HEK293 (cell line): Measurements from ENCODE around the gene RXYLT1.
A peak's percentile ranks its signal among the peaks of the same experiment; 100 is the strongest.

Source experiments
- CTCF ChIA-PET: fragments of 350-600 bp; formaldehyde crosslinking; extraction: SDS; loops from one replicate; lab custom pipeline; 2021; ENCODE audit warnings: antibody characterized with exemption; lab: Yijun Ruan, JAX
- POLR2A ChIA-PET: fragments of 300-600 bp; formaldehyde crosslinking; extraction: SDS; loops from one replicate; lab custom pipeline; 2020; ENCODE audit warnings: antibody characterized with exemption, inconsistent platforms; lab: Yijun Ruan, JAX
- H3K27ac ChIP-seq: fragments of 200-500 bp; sonication (Bioruptor generic); 2 replicates; pipeline ENCODE4 v1.5.1; 2014; ENCODE audit warnings: low read depth, low read length, control low read depth, inconsistent platforms; ENCODE audit errors: extremely low read depth
- H3K36me3 ChIP-seq, 2 experiments: fragments of 200-500 bp in 1 of 2; sonication (Bioruptor generic) in 1 of 2; 1 replicate in 1 of 2; 2 replicates in 1 of 2; pipeline ENCODE4 v1.5.1; 2014 to 2017; ENCODE audit warnings: inconsistent platforms in 2 of 2, low read length in 2 of 2; ENCODE audit not compliant: control insufficient read depth in 2 of 2, insufficient read depth in 1 of 2
- H3K4me1 ChIP-seq: fragments of 200-500 bp; sonication (Bioruptor generic); 2 replicates; pipeline ENCODE4 v1.5.1; 2014; ENCODE audit warnings: mild to moderate bottlenecking, low read length, inconsistent platforms; ENCODE audit not compliant: control insufficient read depth, insufficient read depth
- H3K4me3 ChIP-seq: 2 replicates; pipeline ENCODE4 v1.5.1; 2011; ENCODE audit warnings: low read depth, mild to moderate bottlenecking, control low read depth, low read length, moderate library complexity
- H3K9me3 ChIP-seq: fragments of 200-500 bp; sonication (Bioruptor generic); 2 replicates; pipeline ENCODE4 v1.5.1; 2014; ENCODE audit warnings: low read depth, low read length, inconsistent platforms; ENCODE audit not compliant: control insufficient read depth, insufficient read depth
- SALL2 ChIP-seq: fragments of 450-650 bp; formaldehyde crosslinking; IDR thresholded peaks from 2 replicates; pipeline ENCODE4 v1.5.0; 2017; ENCODE audit warnings: missing biosample characterization, mild to moderate bottlenecking, missing genetic modification characterization, borderline replicate concordance
- TRIM28 ChIP-seq: IDR thresholded peaks from 2 replicates; pipeline ENCODE4 v1.6.1; 2011; ENCODE audit warnings: low read length, control low read depth, borderline replicate concordance
- ZBTB1 ChIP-seq: fragments of 450-650 bp; formaldehyde crosslinking; IDR thresholded peaks from 2 replicates; pipeline ENCODE4 v1.5.1; 2016; ENCODE audit warnings: missing biosample characterization, missing genetic modification characterization
- ZNF121 ChIP-seq: fragments of 450-650 bp; formaldehyde crosslinking; IDR thresholded peaks from 2 replicates; pipeline ENCODE4 v1.5.1; 2016; ENCODE audit warnings: missing biosample characterization, missing genetic modification characterization
- ZNF223 ChIP-seq: fragments of 450-650 bp; formaldehyde crosslinking; IDR thresholded peaks from 2 replicates; pipeline ENCODE4 v1.5.1; 2016; ENCODE audit warnings: missing biosample characterization, missing genetic modification characterization
- ZNF311 ChIP-seq: fragments of 450-650 bp; formaldehyde crosslinking; IDR thresholded peaks from 2 replicates; pipeline ENCODE4 v1.5.1; 2017; ENCODE audit warnings: missing biosample characterization, missing genetic modification characterization, borderline replicate concordance
- ZNF404 ChIP-seq: fragments of 450-650 bp; formaldehyde crosslinking; IDR thresholded peaks from 2 replicates; pipeline ENCODE4 v1.5.1; 2017; ENCODE audit warnings: missing biosample characterization, missing genetic modification characterization
- ZNF548 ChIP-seq: fragments of 450-650 bp; formaldehyde crosslinking; IDR thresholded peaks from 2 replicates; pipeline ENCODE4 v1.5.1; 2016; ENCODE audit warnings: missing biosample characterization, missing genetic modification characterization
- ZNF623 ChIP-seq: fragments of 450-650 bp; formaldehyde crosslinking; IDR thresholded peaks from 2 replicates; pipeline ENCODE4 v1.5.1; 2016; ENCODE audit warnings: missing biosample characterization, missing genetic modification characterization
- ZNF624 ChIP-seq: fragments of 450-650 bp; formaldehyde crosslinking; IDR thresholded peaks from 2 replicates; pipeline ENCODE4 v1.5.1; 2017; ENCODE audit warnings: missing biosample characterization, missing genetic modification characterization
- ZNF677 ChIP-seq: fragments of 450-650 bp; IDR thresholded peaks from 2 replicates; pipeline ENCODE4 v1.5.0; 2018; ENCODE audit warnings: missing biosample characterization, mild to moderate bottlenecking, missing genetic modification characterization, moderate library complexity
- ZNF768 ChIP-seq: fragments of 450-650 bp; formaldehyde crosslinking; IDR thresholded peaks from 2 replicates; pipeline ENCODE4 v1.5.1; 2018; ENCODE audit warnings: missing biosample characterization, mild to moderate bottlenecking, missing genetic modification characterization
- ZNF777 ChIP-seq: fragments of 450-650 bp; formaldehyde crosslinking; IDR thresholded peaks from 2 replicates; pipeline ENCODE4 v1.5.1; 2017; ENCODE audit warnings: missing biosample characterization, missing genetic modification characterization, borderline replicate concordance
- ZXDB ChIP-seq: fragments of 450-650 bp; formaldehyde crosslinking; IDR thresholded peaks from 2 replicates; pipeline ENCODE4 v1.5.1; 2016; ENCODE audit warnings: missing biosample characterization, missing genetic modification characterization
- TF ChIP-seq, protein P1 (sequence below): fragments of 450-650 bp; formaldehyde crosslinking; IDR thresholded peaks from 2 replicates; pipeline ENCODE4 v1.5.1; 2016; ENCODE audit warnings: missing biosample characterization, missing genetic modification characterization, low read depth
- TF ChIP-seq, protein P2 (sequence below): fragments of 450-650 bp; formaldehyde crosslinking; IDR thresholded peaks from 2 replicates; pipeline ENCODE4 v1.5.1; 2016; ENCODE audit warnings: missing biosample characterization, missing genetic modification characterization, borderline replicate concordance
- TF ChIP-seq, protein P3 (sequence below): fragments of 450-650 bp; IDR thresholded peaks from 2 replicates; pipeline ENCODE4 v1.5.1; 2018; ENCODE audit warnings: missing biosample characterization, mild to moderate bottlenecking, missing genetic modification characterization
- TF ChIP-seq, protein P4 (sequence below): fragments of 450-650 bp; formaldehyde crosslinking; IDR thresholded peaks from 2 replicates; pipeline ENCODE4 v1.5.1; 2016; ENCODE audit warnings: missing biosample characterization, missing genetic modification characterization
- TF ChIP-seq, protein P5 (sequence below): fragments of 450-650 bp; formaldehyde crosslinking; IDR thresholded peaks from 2 replicates; pipeline ENCODE4 v1.5.1; 2016; ENCODE audit warnings: missing biosample characterization, missing genetic modification characterization

The RXYLT1 gene

DNA sequence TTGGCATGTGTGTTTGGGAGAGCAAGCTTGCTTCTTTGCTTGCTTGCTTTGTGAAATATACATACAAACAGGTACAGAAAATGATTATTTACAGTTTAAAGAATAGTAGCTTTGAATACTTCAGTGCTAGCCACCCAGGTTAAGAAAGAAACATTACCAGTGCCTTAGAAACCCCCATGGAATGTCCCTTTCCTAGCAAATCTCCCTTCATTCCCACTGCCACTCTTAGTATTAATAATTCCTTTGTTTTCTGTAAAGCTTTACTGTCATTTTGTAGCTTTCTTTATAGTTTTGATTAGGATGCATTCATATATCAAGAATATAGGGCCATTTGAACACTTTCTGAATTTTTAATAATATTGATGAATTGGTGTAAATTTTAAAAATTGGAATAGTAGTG lies 74.3 kb downstream of the RXYLT1 start:
- ChIA-PET POLR2A (no interaction called here), CTCF (interaction anchor here (0.7 to 1.1 kb wide), 2 partner anchors 9 to 129 kb away, joined by 3 to 4 read pairs; no protein-coding TSS in a partner anchor)
- TF ChIP-seq ZNF623 (no peak), SALL2 (no peak), ZNF404 (no peak), ZNF548 (tag by site-specific recombination) (no peak), ZNF624 (tag by site-specific recombination) (no peak), ZNF311 (tag by site-specific recombination) (no peak), ZNF677 (no peak), ZNF223 (no peak), ZNF777 (tag by site-specific recombination) (no peak), TRIM28 (no peak), ZXDB (no peak), ZNF768 (tag by site-specific recombination) (no peak), ZBTB1 (tag by site-specific recombination) (no peak), ZNF121 (tag by site-specific recombination) (no peak)
- TF ChIP-seq, protein P1, sequence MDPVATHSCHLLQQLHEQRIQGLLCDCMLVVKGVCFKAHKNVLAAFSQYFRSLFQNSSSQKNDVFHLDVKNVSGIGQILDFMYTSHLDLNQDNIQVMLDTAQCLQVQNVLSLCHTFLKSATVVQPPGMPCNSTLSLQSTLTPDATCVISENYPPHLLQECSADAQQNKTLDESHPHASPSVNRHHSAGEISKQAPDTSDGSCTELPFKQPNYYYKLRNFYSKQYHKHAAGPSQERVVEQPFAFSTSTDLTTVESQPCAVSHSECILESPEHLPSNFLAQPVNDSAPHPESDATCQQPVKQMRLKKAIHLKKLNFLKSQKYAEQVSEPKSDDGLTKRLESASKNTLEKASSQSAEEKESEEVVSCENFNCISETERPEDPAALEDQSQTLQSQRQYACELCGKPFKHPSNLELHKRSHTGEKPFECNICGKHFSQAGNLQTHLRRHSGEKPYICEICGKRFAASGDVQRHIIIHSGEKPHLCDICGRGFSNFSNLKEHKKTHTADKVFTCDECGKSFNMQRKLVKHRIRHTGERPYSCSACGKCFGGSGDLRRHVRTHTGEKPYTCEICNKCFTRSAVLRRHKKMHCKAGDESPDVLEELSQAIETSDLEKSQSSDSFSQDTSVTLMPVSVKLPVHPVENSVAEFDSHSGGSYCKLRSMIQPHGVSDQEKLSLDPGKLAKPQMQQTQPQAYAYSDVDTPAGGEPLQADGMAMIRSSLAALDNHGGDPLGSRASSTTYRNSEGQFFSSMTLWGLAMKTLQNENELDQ (tag by site-specific recombination), result no peak
- TF ChIP-seq, protein P2, sequence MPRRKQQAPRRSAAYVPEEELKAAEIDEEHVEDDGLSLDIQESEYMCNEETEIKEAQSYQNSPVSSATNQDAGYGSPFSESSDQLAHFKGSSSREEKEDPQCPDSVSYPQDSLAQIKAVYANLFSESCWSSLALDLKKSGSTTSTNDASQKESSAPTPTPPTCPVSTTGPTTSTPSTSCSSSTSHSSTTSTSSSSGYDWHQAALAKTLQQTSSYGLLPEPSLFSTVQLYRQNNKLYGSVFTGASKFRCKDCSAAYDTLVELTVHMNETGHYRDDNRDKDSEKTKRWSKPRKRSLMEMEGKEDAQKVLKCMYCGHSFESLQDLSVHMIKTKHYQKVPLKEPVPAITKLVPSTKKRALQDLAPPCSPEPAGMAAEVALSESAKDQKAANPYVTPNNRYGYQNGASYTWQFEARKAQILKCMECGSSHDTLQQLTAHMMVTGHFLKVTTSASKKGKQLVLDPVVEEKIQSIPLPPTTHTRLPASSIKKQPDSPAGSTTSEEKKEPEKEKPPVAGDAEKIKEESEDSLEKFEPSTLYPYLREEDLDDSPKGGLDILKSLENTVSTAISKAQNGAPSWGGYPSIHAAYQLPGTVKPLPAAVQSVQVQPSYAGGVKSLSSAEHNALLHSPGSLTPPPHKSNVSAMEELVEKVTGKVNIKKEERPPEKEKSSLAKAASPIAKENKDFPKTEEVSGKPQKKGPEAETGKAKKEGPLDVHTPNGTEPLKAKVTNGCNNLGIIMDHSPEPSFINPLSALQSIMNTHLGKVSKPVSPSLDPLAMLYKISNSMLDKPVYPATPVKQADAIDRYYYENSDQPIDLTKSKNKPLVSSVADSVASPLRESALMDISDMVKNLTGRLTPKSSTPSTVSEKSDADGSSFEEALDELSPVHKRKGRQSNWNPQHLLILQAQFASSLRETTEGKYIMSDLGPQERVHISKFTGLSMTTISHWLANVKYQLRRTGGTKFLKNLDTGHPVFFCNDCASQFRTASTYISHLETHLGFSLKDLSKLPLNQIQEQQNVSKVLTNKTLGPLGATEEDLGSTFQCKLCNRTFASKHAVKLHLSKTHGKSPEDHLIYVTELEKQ (tag by site-specific recombination), result no peak
- TF ChIP-seq, protein P3, sequence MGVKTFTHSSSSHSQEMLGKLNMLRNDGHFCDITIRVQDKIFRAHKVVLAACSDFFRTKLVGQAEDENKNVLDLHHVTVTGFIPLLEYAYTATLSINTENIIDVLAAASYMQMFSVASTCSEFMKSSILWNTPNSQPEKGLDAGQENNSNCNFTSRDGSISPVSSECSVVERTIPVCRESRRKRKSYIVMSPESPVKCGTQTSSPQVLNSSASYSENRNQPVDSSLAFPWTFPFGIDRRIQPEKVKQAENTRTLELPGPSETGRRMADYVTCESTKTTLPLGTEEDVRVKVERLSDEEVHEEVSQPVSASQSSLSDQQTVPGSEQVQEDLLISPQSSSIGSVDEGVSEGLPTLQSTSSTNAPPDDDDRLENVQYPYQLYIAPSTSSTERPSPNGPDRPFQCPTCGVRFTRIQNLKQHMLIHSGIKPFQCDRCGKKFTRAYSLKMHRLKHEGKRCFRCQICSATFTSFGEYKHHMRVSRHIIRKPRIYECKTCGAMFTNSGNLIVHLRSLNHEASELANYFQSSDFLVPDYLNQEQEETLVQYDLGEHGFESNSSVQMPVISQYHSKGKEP (tag by site-specific recombination), result no peak
- no peaks in the 10 kb centered on the region for H3K9me3 ChIP-seq
- no peak overlapping the region for H3K4me3 ChIP-seq
- H3K4me1 ChIP-seq, result no peaks in the 10 kb centered on the region
- no peak overlapping the region for H3K27ac ChIP-seq
- H3K36me3 ChIP-seq, result no peaks in the 10 kb centered on the region; a peak in 1 of 3 replicates

DNA sequence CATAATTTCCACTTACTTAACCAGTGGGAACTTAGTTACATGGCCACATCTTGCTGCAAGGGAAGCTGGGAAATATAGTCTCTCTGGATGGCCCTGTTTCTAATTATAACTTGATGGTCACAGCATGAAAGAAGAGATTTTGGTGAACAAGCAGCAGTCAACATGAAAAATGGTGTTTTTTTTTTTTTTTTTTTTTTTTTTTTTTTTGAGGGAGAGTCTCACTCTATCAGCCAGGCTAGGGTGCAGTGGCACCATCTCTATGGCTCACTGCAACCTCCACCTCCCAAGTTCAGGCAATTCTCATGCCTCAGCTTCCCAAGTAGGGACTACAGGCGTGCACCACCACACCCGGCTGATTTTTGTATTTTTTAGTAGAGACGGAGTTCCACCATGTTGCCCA lies 75.6 kb downstream of the RXYLT1 start:
- Histone ChIP-seq H3K9me3 (no peaks in the 10 kb centered on the region), H3K4me3 (no peak overlapping the region), H3K4me1 (no peaks in the 10 kb centered on the region), H3K36me3 (no peaks in the 10 kb centered on the region; a peak in 1 of 3 replicates), H3K27ac (no peak overlapping the region)
- POLR2A ChIA-PET, result no interaction called here
- TF ChIP-seq, protein P4, sequence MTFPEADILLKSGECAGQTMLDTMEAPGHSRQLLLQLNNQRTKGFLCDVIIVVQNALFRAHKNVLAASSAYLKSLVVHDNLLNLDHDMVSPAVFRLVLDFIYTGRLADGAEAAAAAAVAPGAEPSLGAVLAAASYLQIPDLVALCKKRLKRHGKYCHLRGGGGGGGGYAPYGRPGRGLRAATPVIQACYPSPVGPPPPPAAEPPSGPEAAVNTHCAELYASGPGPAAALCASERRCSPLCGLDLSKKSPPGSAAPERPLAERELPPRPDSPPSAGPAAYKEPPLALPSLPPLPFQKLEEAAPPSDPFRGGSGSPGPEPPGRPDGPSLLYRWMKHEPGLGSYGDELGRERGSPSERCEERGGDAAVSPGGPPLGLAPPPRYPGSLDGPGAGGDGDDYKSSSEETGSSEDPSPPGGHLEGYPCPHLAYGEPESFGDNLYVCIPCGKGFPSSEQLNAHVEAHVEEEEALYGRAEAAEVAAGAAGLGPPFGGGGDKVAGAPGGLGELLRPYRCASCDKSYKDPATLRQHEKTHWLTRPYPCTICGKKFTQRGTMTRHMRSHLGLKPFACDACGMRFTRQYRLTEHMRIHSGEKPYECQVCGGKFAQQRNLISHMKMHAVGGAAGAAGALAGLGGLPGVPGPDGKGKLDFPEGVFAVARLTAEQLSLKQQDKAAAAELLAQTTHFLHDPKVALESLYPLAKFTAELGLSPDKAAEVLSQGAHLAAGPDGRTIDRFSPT (tag by site-specific recombination), result no peak
- TF ChIP-seq, protein P5, sequence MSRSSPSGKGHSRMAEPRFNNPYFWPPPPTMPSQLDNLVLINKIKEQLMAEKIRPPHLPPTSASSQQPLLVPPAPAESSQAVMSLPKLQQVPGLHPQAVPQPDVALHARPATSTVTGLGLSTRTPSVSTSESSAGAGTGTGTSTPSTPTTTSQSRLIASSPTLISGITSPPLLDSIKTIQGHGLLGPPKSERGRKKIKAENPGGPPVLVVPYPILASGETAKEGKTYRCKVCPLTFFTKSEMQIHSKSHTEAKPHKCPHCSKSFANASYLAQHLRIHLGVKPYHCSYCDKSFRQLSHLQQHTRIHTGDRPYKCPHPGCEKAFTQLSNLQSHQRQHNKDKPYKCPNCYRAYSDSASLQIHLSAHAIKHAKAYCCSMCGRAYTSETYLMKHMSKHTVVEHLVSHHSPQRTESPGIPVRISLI (tag by site-specific recombination), result peak; percentile 60
- CTCF ChIA-PET, result interaction anchor here (0.6 kb wide), 1 partner anchor 1964 kb away, joined by 4 read pairs; no protein-coding TSS in a partner anchor
